ENCODE results near the gene OSBPL10. TPM values are rescaled to one million over a fixed set of nuclear protein-coding genes. Genes with fewer than 3 reads are reported as not detected.

The OSBPL10 gene
- polyA plus RNA-seq, 1 donor from 2014 or later, result 2.0 TPM

DNA sequence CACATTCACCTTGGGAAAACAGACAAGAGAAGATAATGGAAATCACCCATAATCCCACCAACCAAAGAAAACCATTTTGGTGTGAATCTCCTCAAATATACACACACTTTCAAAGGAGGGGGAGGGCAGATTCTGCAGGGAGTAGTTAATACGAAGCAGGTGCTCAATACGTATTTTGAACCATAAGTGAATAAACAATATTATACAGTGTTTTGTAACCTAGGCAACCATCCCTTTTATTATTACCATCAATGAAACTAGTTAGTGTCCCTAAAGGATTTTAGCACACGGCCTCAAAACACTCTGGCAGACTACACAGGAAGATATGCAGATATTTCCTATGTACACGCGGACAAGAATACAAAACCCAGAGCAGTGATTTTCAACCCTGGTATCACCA is 6.1 kb downstream of the OSBPL10 start:
- Histone ChIP-seq H3K79me2 (replicated peaks; ENCODE audit: insufficient read depth, low read length) (no peaks in the 10 kb centered on the region), H3K9me2 (ENCODE audit: insufficient read depth, low read length) (no peaks in the 10 kb centered on the region), H3K9ac (ENCODE audit: low read length) (no peak overlapping the region), H3F3A (ENCODE audit: insufficient read depth, low read length, poor library complexity, severe bottlenecking) (no peaks in the 10 kb centered on the region), H3K4me2 (ENCODE audit: low read length) (no peak overlapping the region), H3K36me3 (ENCODE audit: insufficient read depth, low read length) (no peaks in the 10 kb centered on the region), H2AFZ (ENCODE audit: low read depth, low read length) (no peak overlapping the region), H4K20me1 (ENCODE audit: insufficient read depth) (no peaks in the 10 kb centered on the region), H3K9me3 (ENCODE audit: low read length) (no peaks in the 10 kb centered on the region), H3K27ac (ENCODE audit: low read length) (no peak overlapping the region), H3K27me3 (ENCODE audit: insufficient read depth, low read depth, low read length) (peaks cover 15% of the 10 kb centered on the region), H3K4me3 (ENCODE audit: low read length) (no peak overlapping the region)
- TF ChIP-seq EP300 (conservative IDR thresholded peaks at IDR 0.05; ENCODE audit: poor library complexity, severe bottlenecking), result no peak
- TF ChIP-seq EZH2 (IDR thresholded peaks at IDR 0.05; ENCODE audit: borderline replicate concordance, insufficient read depth, low read length, poor library complexity, severe bottlenecking), result no peak
- TF ChIP-seq, protein P1, sequence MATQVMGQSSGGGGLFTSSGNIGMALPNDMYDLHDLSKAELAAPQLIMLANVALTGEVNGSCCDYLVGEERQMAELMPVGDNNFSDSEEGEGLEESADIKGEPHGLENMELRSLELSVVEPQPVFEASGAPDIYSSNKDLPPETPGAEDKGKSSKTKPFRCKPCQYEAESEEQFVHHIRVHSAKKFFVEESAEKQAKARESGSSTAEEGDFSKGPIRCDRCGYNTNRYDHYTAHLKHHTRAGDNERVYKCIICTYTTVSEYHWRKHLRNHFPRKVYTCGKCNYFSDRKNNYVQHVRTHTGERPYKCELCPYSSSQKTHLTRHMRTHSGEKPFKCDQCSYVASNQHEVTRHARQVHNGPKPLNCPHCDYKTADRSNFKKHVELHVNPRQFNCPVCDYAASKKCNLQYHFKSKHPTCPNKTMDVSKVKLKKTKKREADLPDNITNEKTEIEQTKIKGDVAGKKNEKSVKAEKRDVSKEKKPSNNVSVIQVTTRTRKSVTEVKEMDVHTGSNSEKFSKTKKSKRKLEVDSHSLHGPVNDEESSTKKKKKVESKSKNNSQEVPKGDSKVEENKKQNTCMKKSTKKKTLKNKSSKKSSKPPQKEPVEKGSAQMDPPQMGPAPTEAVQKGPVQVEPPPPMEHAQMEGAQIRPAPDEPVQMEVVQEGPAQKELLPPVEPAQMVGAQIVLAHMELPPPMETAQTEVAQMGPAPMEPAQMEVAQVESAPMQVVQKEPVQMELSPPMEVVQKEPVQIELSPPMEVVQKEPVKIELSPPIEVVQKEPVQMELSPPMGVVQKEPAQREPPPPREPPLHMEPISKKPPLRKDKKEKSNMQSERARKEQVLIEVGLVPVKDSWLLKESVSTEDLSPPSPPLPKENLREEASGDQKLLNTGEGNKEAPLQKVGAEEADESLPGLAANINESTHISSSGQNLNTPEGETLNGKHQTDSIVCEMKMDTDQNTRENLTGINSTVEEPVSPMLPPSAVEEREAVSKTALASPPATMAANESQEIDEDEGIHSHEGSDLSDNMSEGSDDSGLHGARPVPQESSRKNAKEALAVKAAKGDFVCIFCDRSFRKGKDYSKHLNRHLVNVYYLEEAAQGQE (IDR thresholded peaks at IDR 0.05; ENCODE audit: borderline replicate concordance), result no peak
- TF ChIP-seq POLR2AphosphoS5 (IDR thresholded peaks at IDR 0.05), result no peak
- no peak for TF ChIP-seq RAD21 (conservative IDR thresholded peaks at IDR 0.05)
- no peak for TF ChIP-seq TAF1 (IDR thresholded peaks at IDR 0.05; ENCODE audit: low read depth)

GRCh38 chr3:31974471-31974870 is 6.6 kb downstream of the OSBPL10 start:
- H3K4me3 ChIP-seq (ENCODE audit: low read length), result no peak overlapping the region
- H3K27me3 ChIP-seq (ENCODE audit: insufficient read depth, low read depth, low read length), result peaks cover 12% of the 10 kb centered on the region
- TF ChIP-seq SMC3 (conservative IDR thresholded peaks at IDR 0.05; ENCODE audit: poor library complexity) (no peak), EP300 (conservative IDR thresholded peaks at IDR 0.05; ENCODE audit: poor library complexity, severe bottlenecking) (no peak), RAD21 (conservative IDR thresholded peaks at IDR 0.05) (no peak), CTCF (IDR thresholded peaks at IDR 0.05; ENCODE audit: poor library complexity, severe bottlenecking) (no peak), POLR2AphosphoS5 (IDR thresholded peaks at IDR 0.05) (no peak)
- TF ChIP-seq, protein P1 (IDR thresholded peaks at IDR 0.05; ENCODE audit: borderline replicate concordance), result no peak
- no peak overlapping the region for H3K4me2 ChIP-seq (ENCODE audit: low read length)
- H3K9ac ChIP-seq (ENCODE audit: low read length), result no peak overlapping the region
- H3F3A ChIP-seq (ENCODE audit: insufficient read depth, low read length, poor library complexity, severe bottlenecking), result no peaks in the 10 kb centered on the region
- H2AFZ ChIP-seq (ENCODE audit: low read depth, low read length), result no peak overlapping the region
- no peaks in the 10 kb centered on the region for H4K20me1 ChIP-seq (ENCODE audit: insufficient read depth)
- no peak overlapping the region for H3K27ac ChIP-seq (ENCODE audit: low read length)
- H3K36me3 ChIP-seq (ENCODE audit: insufficient read depth, low read length), result no peaks in the 10 kb centered on the region
- no peaks in the 10 kb centered on the region for H3K9me3 ChIP-seq (ENCODE audit: low read length)
- no peaks in the 10 kb centered on the region for H3K9me2 ChIP-seq (ENCODE audit: insufficient read depth, low read length)
- no peaks in the 10 kb centered on the region for H3K79me2 ChIP-seq (replicated peaks; ENCODE audit: insufficient read depth, low read length)

Data from neural cell (in vitro differentiated cells).